Trophoblast cell (in vitro differentiated cells and primary cell): ENCODE measurements around the gene FARP2.
"Not testable (repeated sequence)": the region's sequence is repeated elsewhere in the genome, so short reads cannot be mapped to it uniquely, and the experiment has no call there.

Source experiments
- DNase-seq, 2 donors: peaks; one replicate each; pipeline ENCODE4 v3.0.0-alpha.2; 2016
- H2AFZ ChIP-seq: 2 replicates; pipeline ENCODE4 v1.6.1; 2013; ENCODE audit warnings: low read length, moderate library complexity, mild to moderate bottlenecking; ENCODE audit not compliant: insufficient read depth, poor library complexity
- H2AK5ac ChIP-seq: 2 replicates; pipeline ENCODE4 v1.6.1; 2013; ENCODE audit warnings: mild to moderate bottlenecking, low read length
- H2BK120ac ChIP-seq: 2 replicates; pipeline ENCODE4 v1.6.1; 2013; ENCODE audit warnings: low read length, mild to moderate bottlenecking, moderate library complexity; ENCODE audit not compliant: insufficient read depth, poor library complexity
- H2BK12ac ChIP-seq: 2 replicates; pipeline ENCODE4 v1.6.1; 2013; ENCODE audit warnings: mild to moderate bottlenecking, low read length, moderate library complexity
- H2BK5ac ChIP-seq: 2 replicates; pipeline ENCODE4 v1.6.1; 2013; ENCODE audit warnings: low read length, low read depth, moderate library complexity, mild to moderate bottlenecking; ENCODE audit not compliant: poor library complexity
- H3K14ac ChIP-seq: 2 replicates; pipeline ENCODE4 v1.6.1; 2013; ENCODE audit warnings: mild to moderate bottlenecking, low read length
- H3K18ac ChIP-seq: 2 replicates; pipeline ENCODE4 v1.6.1; 2013; ENCODE audit warnings: mild to moderate bottlenecking, low read length
- H3K23ac ChIP-seq: 2 replicates; pipeline ENCODE4 v1.6.1; 2013; ENCODE audit warnings: low read length
- H3K27ac ChIP-seq: 2 replicates; pipeline ENCODE4 v1.5.1; 2013; ENCODE audit warnings: low read depth, mild to moderate bottlenecking, inconsistent platforms, low read length, moderate library complexity
- H3K27me3 ChIP-seq: 2 replicates; pipeline ENCODE4 v1.6.1; 2013; ENCODE audit warnings: inconsistent platforms, mild to moderate bottlenecking, low read length, moderate library complexity; ENCODE audit not compliant: insufficient read depth
- H3K36me3 ChIP-seq, 2 experiments: 1 replicate in 1 of 2; 2 replicates in 1 of 2; pipeline ENCODE4 v1.6.1; 2013; ENCODE audit warnings: low read length in 2 of 2, mild to moderate bottlenecking in 2 of 2, moderate library complexity in 1 of 2; ENCODE audit not compliant: insufficient read depth in 2 of 2, control insufficient read depth in 1 of 2
- H3K4ac ChIP-seq: 2 replicates; pipeline ENCODE4 v1.6.1; 2013; ENCODE audit warnings: low read depth, mild to moderate bottlenecking, low read length, moderate library complexity
- H3K4me1 ChIP-seq, 2 experiments: 1 replicate in 1 of 2; 2 replicates in 1 of 2; pipeline ENCODE4 v1.6.1; 2013; ENCODE audit warnings: low read length in 2 of 2, mild to moderate bottlenecking in 2 of 2, moderate library complexity in 1 of 2; ENCODE audit not compliant: insufficient read depth in 2 of 2, control insufficient read depth in 1 of 2
- H3K4me2 ChIP-seq: 2 replicates; pipeline ENCODE4 v1.6.1; 2013; ENCODE audit warnings: inconsistent platforms, mild to moderate bottlenecking, low read length, moderate library complexity
- H3K4me3 ChIP-seq: 2 replicates; pipeline ENCODE4 v1.5.1; 2013; ENCODE audit warnings: mild to moderate bottlenecking, low read depth, low read length, inconsistent platforms
- H3K79me1 ChIP-seq: one replicate; pipeline ENCODE4 v1.6.1; 2013; ENCODE audit warnings: low read length
- H3K79me2 ChIP-seq: 2 replicates; pipeline ENCODE4 v1.6.1; 2013; ENCODE audit warnings: low read length, mild to moderate bottlenecking; ENCODE audit not compliant: control insufficient read depth, insufficient read depth, poor library complexity
- H3K9ac ChIP-seq: 2 replicates; pipeline ENCODE4 v1.6.1; 2013; ENCODE audit warnings: mild to moderate bottlenecking, low read length
- H3K9me3 ChIP-seq: 2 replicates; pipeline ENCODE4 v1.6.1; 2013; ENCODE audit warnings: low read depth, mild to moderate bottlenecking, control low read depth, inconsistent platforms, low read length; ENCODE audit not compliant: insufficient read depth
- H4K12ac ChIP-seq: 2 replicates; pipeline ENCODE4 v1.6.1; 2013; ENCODE audit warnings: low read depth, mild to moderate bottlenecking, low read length, moderate library complexity
- H4K8ac ChIP-seq: 2 replicates; pipeline ENCODE4 v1.6.1; 2013; ENCODE audit warnings: low read depth, mild to moderate bottlenecking, low read length, moderate library complexity
- H4K91ac ChIP-seq: one replicate; pipeline ENCODE4 v1.6.1; 2013; ENCODE audit warnings: low read depth, mild to moderate bottlenecking, low read length, moderate library complexity
- WGBS: extraction: QIAGEN DNeasy Blood & Tissue Kit; methylation state at CpG from one replicate; pipeline ENCODE4 v1.1.7; 2013; ENCODE audit warnings: missing lambda C conversion rate; ENCODE audit not compliant: insufficient read length, insufficient coverage; ENCODE audit errors: extremely low coverage; 5-methylcytosine and 5-hydroxymethylcytosine counted together

The FARP2 gene

GRCh38 chr2:241417626-241418025, 61.5 kb downstream of the FARP2 start:
- Histone ChIP-seq H3K36me3 (peaks cover 46 to 50% of the 10 kb centered on the region in 2 experiments), H3K27ac (no peak overlapping the region), H4K91ac (no peak overlapping the region), H3K4me3 (no peak overlapping the region), H3K79me2 (no peaks in the 10 kb centered on the region), H3K9ac (no peak overlapping the region), H3K14ac (no peak overlapping the region), H3K18ac (no peak overlapping the region), H2BK120ac (no peak overlapping the region), H3K23ac (no peak overlapping the region), H3K4me2 (no peak overlapping the region), H3K27me3 (no peaks in the 10 kb centered on the region), H2AK5ac (no peak overlapping the region), H3K4ac (no peak overlapping the region), H2BK12ac (no peak overlapping the region), H2BK5ac (no peak overlapping the region), H3K79me1 (no peaks in the 10 kb centered on the region), H4K8ac (no peak overlapping the region), H3K4me1 (no peaks in the 10 kb centered on the region), H3K9me3 (no peaks in the 10 kb centered on the region), H2AFZ (no peak overlapping the region), H4K12ac (no peak overlapping the region)
- no CpG with 5 or more reads among the region's 6 CpGs for WGBS
- DNase-seq = no peak

- H3K4me3 ChIP-seq = no peak overlapping the region
- no peak overlapping the region for H3K4ac ChIP-seq
- no peak overlapping the region for H4K12ac ChIP-seq
- H4K8ac ChIP-seq = no peak overlapping the region
- peaks cover 23 to 24% of the 10 kb centered on the region in 2 experiments for H3K36me3 ChIP-seq
- DNase-seq = no peak
- no peak overlapping the region for H2BK12ac ChIP-seq
- no peak overlapping the region for H3K14ac ChIP-seq
- H3K79me2 ChIP-seq = no peaks in the 10 kb centered on the region
- no CpG with 5 or more reads among the region's 3 CpGs for WGBS
- H3K79me1 ChIP-seq = no peaks in the 10 kb centered on the region
- no peak overlapping the region for H4K91ac ChIP-seq
- no peak overlapping the region for H3K18ac ChIP-seq
- H2BK5ac ChIP-seq = no peak overlapping the region
- no peaks in the 10 kb centered on the region for H3K9me3 ChIP-seq
- no peak overlapping the region for H3K27ac ChIP-seq
- no peaks in the 10 kb centered on the region for H3K27me3 ChIP-seq
- no peak overlapping the region for H3K4me2 ChIP-seq
- H3K4me1 ChIP-seq = no peaks in the 10 kb centered on the region
- no peak overlapping the region for H2AFZ ChIP-seq
- no peak overlapping the region for H2AK5ac ChIP-seq
- H3K9ac ChIP-seq = no peak overlapping the region
- H2BK120ac ChIP-seq = no peak overlapping the region
- no peak overlapping the region for H3K23ac ChIP-seq
Measured at GRCh38 chr2:241421330-241421729, 65.2 kb downstream of the FARP2 start.

- H2AK5ac ChIP-seq, H3K9me3 ChIP-seq, H4K12ac ChIP-seq, H2BK5ac ChIP-seq, H3K79me1 ChIP-seq, H2BK120ac ChIP-seq, H3K23ac ChIP-seq, H3K9ac ChIP-seq, H3K4ac ChIP-seq, DNase-seq, H3K27me3 ChIP-seq, H3K18ac ChIP-seq, H4K8ac ChIP-seq, H2AFZ ChIP-seq, H3K4me3 ChIP-seq, H3K14ac ChIP-seq, H3K4me2 ChIP-seq, H4K91ac ChIP-seq, H3K4me1 ChIP-seq, H3K27ac ChIP-seq, H2BK12ac ChIP-seq, H3K79me2 ChIP-seq: not testable (repeated sequence)
- no CpG with 5 or more reads among the region's 5 CpGs for WGBS
- peaks cover 21% of the 10 kb centered on the region in 2 experiments for H3K36me3 ChIP-seq
Measured at GRCh38 chr2:241421942-241422341, 65.9 kb downstream of the FARP2 start.

- Histone ChIP-seq H3K9ac (no peak overlapping the region), H3K27ac (no peak overlapping the region)
- WGBS = no CpG with 5 or more reads among the region's 1 CpG
Measured at GRCh38 chr2:241422350-241422749, 66.3 kb downstream of the FARP2 start.

More at GRCh38 chr2:241422350-241422749, 66.3 kb downstream of the FARP2 start:
- H2BK120ac ChIP-seq = no peak overlapping the region
- no peak overlapping the region for H3K14ac ChIP-seq
- no peak overlapping the region for H2AK5ac ChIP-seq
- H3K4ac ChIP-seq = no peak overlapping the region
- H3K4me1 ChIP-seq = no peaks in the 10 kb centered on the region
- no peak overlapping the region for H3K4me2 ChIP-seq
- no peak overlapping the region for H4K91ac ChIP-seq
- no peak overlapping the region for H4K12ac ChIP-seq
- H2BK5ac ChIP-seq = no peak overlapping the region
- no peaks in the 10 kb centered on the region for H3K27me3 ChIP-seq
- no peaks in the 10 kb centered on the region for H3K79me2 ChIP-seq
- peaks cover 21 to 22% of the 10 kb centered on the region in 2 experiments for H3K36me3 ChIP-seq
- H4K8ac ChIP-seq = no peak overlapping the region
- no peak overlapping the region for H2BK12ac ChIP-seq
- H3K79me1 ChIP-seq = no peaks in the 10 kb centered on the region
- no peak overlapping the region for H2AFZ ChIP-seq
- H3K9me3 ChIP-seq = no peaks in the 10 kb centered on the region
- H3K18ac ChIP-seq = no peak overlapping the region
- no peak for DNase-seq
- no peak overlapping the region for H3K23ac ChIP-seq
- no peak overlapping the region for H3K4me3 ChIP-seq
